Measurements from ENCODE around the gene BBS1.

The BBS1 gene

GRCh38 chr11:66510271-66510989 is at the start of gene BBS1 (continued):
- no peak for TF ChIP-seq ZNF473 (tag by site-specific recombination; IDR thresholded peaks at IDR 0.05)
- no peak for TF ChIP-seq TRIM28 (IDR thresholded peaks at IDR 0.05; ENCODE audit: borderline replicate concordance, low read length)
- TF ChIP-seq ZNF175 (tag by site-specific recombination; IDR thresholded peaks at IDR 0.05), result no peak
- no peak; the same call in 1 of the 2 replicates for TF ChIP-seq ZBTB20 (tag by site-specific recombination; IDR thresholded peaks at IDR 0.05)
- no peak for TF ChIP-seq ZNF174 (tag by site-specific recombination; IDR thresholded peaks at IDR 0.05)
- TF ChIP-seq KLF1 (tag by site-specific recombination; IDR thresholded peaks at IDR 0.05), result peak; percentile 74
- peak; percentile 65; the same call in 1 of the 2 replicates for TF ChIP-seq ZNF501 (tag by site-specific recombination; IDR thresholded peaks at IDR 0.05)
- TF ChIP-seq ZNF239 (tag by site-specific recombination; IDR thresholded peaks at IDR 0.05), result no peak
- TF ChIP-seq INSM2 (tag by site-specific recombination; IDR thresholded peaks at IDR 0.05), result 0 out of 2 replicates have a peak, but pooled peaks have one; percentile 52
- no peak for TF ChIP-seq ZNF350 (tag by site-specific recombination; IDR thresholded peaks at IDR 0.05)
- TF ChIP-seq ZNF571 (tag by site-specific recombination; IDR thresholded peaks at IDR 0.05), result no peak
- no peak for TF ChIP-seq ZNF707 (tag by site-specific recombination; IDR thresholded peaks at IDR 0.05)
- TF ChIP-seq KLF17 (tag by site-specific recombination; IDR thresholded peaks at IDR 0.05), result peak; percentile 85
- TF ChIP-seq ZNF580 (tag by site-specific recombination; IDR thresholded peaks at IDR 0.05), result peak; percentile 50
- TF ChIP-seq ZNF626 (tag by site-specific recombination; IDR thresholded peaks at IDR 0.05), result no peak
- TF ChIP-seq AEBP2 (tag by site-specific recombination; IDR thresholded peaks at IDR 0.05; ENCODE audit: borderline replicate concordance), result no peak
- TF ChIP-seq ZBTB48 (tag by site-specific recombination; IDR thresholded peaks at IDR 0.05), result no peak
- TF ChIP-seq ZNF670 (tag by site-specific recombination; IDR thresholded peaks at IDR 0.05; ENCODE audit: low read depth), result no peak
- no peak for TF ChIP-seq ZNF792 (tag by site-specific recombination; IDR thresholded peaks at IDR 0.05)
- no peak for TF ChIP-seq ZNF132 (tag by site-specific recombination; IDR thresholded peaks at IDR 0.05; ENCODE audit: borderline replicate concordance)
- TF ChIP-seq ZNF148 (tag by site-specific recombination; IDR thresholded peaks at IDR 0.05; ENCODE audit: borderline replicate concordance), result no peak; the same call in 1 of the 2 replicates
- TF ChIP-seq ZNF621 (tag by site-specific recombination; IDR thresholded peaks at IDR 0.05), result no peak
- no peak for TF ChIP-seq ZNF548 (tag by site-specific recombination; IDR thresholded peaks at IDR 0.05)
- TF ChIP-seq ZNF221 (tag by site-specific recombination; IDR thresholded peaks at IDR 0.05; ENCODE audit: borderline replicate concordance), result no peak
- TF ChIP-seq ZNF133 (tag by site-specific recombination; IDR thresholded peaks at IDR 0.05), result no peak
- no peak for TF ChIP-seq FEZF1 (tag by site-specific recombination; IDR thresholded peaks at IDR 0.05)
- no peak for TF ChIP-seq ZNF214 (tag by site-specific recombination; IDR thresholded peaks at IDR 0.05; ENCODE audit: borderline replicate concordance)
- peak; percentile 68; the same call in 1 of the 2 replicates for TF ChIP-seq ZNF518A (tag by site-specific recombination; conservative IDR thresholded peaks at IDR 0.05; ENCODE audit: low read depth)
- no peak for TF ChIP-seq ZNF768 (tag by site-specific recombination; IDR thresholded peaks at IDR 0.05)

Data from HEK293 (cell line).